T-helper 22 cell (primary cell): ENCODE data around the gene CDSN.
A peak's percentile ranks its signal among the peaks of the same experiment; 100 is the strongest.
"Not testable (repeated sequence)": the region's sequence is repeated elsewhere in the genome, so short reads cannot be mapped to it uniquely, and the experiment has no call there.

ENCODE experiments used
- DNase-seq: peaks from one replicate; pipeline ENCODE4 v3.0.0-alpha.2; 2020; ENCODE audit warnings: low read depth

The CDSN gene

GRCh38 chr6:31087494-31088089, 32.7 kb downstream of the CDSN start:
- DNase-seq, result peak; percentile 68

DNA sequence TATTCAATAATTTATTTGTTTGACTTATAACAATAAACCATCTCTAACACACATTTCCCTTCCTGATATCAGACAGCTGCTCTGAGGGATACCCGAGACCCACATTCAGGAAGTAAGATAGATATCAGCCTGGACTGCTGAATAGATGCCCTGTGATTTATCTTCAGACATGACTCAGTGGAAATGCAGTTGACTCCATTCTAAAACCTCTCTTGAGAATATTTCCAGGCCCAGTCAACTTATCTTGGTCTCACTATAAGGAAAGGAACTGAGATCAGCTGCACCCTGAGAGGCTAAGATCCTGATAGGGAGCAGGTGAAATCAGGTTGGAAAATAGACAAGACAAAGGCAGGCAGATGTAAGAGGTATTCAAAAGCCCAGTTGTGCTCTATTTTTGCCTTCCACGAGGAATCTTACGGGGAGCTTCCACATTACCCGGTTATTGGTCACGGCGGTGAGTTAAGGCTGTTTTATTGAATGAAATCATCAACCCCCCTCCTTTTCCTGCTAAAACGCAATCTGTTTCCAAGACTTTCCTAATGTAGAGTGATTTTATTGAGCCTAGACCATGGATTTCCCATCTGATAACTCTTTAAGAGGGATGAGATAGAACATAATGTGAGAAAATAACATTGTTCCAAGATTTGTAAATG, 33.3 kb downstream of the CDSN start:
- DNase-seq, result no peak

GRCh38 chr6:31083742-31084354, 36.4 kb downstream of the CDSN start:
- DNase-seq, result no peak

GRCh38 chr6:31081872-31082271, 38.4 kb downstream of the CDSN start:
- no peak for DNase-seq

GRCh38 chr6:31079656-31080261, 40.5 kb downstream of the CDSN start:
- DNase-seq, result peak; percentile 18

- no peak for DNase-seq
These were observed 43.6 kb downstream of the CDSN start for GRCh38 chr6:31076611-31077010.

DNA sequence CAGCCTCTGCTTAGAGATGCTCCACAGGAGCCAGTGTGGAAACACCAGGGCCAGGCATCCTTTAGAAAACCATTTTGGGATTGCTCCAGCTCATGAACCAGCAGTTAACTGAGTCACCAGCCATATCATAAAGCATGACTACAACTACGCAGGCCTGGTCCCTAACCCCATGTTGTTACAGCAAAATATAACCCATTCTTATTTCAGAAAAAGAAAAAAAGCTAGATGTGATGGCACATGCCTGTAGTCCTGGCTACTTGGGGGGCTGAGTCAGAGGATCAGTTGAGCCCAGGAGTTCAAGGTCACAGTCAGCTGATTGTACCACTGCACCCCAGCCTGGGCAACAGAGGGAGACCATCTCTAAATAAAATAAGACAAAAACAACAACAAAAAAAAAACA, 44.7 kb downstream of the CDSN start:
- no peak for DNase-seq

- no peak for DNase-seq
These were observed 45.8 kb downstream of the CDSN start for GRCh38 chr6:31074401-31074800.

GRCh38 chr6:31070711-31071197, 49.5 kb downstream of the CDSN start:
- no peak for DNase-seq

- peak; percentile 35 for DNase-seq
These were observed 51.4 kb downstream of the CDSN start for GRCh38 chr6:31068669-31069340.

GRCh38 chr6:31067891-31068668, 52.2 kb downstream of the CDSN start:
- not testable (repeated sequence) for DNase-seq

GRCh38 chr6:31067028-31067427, 53.2 kb downstream of the CDSN start:
- not testable (repeated sequence) for DNase-seq

DNA sequence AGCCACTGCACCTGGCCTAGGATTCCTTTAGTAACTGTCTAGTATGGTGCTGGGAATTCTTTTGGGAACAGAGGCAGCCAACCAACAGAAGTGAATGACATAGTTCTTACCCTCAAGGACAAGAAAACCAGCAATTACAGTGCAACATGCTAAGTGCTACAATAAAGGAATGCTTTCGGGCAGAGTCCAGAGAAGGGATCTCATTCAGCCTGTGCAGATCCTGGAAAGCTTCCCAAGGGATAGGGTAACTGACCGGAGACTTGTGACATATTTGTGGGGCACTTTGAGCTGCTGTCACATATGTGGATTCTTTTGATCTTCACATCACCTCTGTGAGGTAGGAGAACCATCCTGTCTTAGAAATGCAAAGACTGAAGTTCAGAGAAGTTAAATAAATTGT, 54.7 kb downstream of the CDSN start:
- no peak for DNase-seq
